ENCODE data around the gene SMC2.

DNA sequence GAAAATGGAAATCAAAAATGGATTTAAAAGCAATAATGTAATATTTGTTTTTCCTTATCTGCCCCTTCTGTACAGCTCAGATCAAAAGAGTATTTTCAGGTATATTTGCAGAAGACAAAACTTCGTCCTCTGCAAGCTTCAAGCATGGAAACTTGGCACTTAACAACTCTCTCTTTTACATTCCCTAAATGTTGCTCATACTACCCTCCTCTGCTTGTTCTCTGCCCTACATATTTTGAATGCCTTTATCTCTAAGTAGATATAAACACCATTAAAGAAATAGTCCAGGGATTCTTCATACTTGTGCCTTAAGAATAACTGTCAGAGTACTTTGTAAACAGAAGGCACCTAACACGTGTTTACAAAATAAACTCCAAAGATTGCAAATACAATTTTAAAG is 19.2 kb upstream of the SMC2 start:
- TF ChIP-seq, protein P1, sequence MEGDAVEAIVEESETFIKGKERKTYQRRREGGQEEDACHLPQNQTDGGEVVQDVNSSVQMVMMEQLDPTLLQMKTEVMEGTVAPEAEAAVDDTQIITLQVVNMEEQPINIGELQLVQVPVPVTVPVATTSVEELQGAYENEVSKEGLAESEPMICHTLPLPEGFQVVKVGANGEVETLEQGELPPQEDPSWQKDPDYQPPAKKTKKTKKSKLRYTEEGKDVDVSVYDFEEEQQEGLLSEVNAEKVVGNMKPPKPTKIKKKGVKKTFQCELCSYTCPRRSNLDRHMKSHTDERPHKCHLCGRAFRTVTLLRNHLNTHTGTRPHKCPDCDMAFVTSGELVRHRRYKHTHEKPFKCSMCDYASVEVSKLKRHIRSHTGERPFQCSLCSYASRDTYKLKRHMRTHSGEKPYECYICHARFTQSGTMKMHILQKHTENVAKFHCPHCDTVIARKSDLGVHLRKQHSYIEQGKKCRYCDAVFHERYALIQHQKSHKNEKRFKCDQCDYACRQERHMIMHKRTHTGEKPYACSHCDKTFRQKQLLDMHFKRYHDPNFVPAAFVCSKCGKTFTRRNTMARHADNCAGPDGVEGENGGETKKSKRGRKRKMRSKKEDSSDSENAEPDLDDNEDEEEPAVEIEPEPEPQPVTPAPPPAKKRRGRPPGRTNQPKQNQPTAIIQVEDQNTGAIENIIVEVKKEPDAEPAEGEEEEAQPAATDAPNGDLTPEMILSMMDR (IDR thresholded peaks at IDR 0.05 in 4 of 5, conservative IDR thresholded peaks at IDR 0.05 in 1 of 5): no peak
- no peak for TF ChIP-seq POLR2A (IDR thresholded peaks at IDR 0.05)
